ENCODE measurements around the gene KCNIP1. TPM values are rescaled to one million over a fixed set of nuclear protein-coding genes. Genes with fewer than 3 reads are reported as not detected.

KCNIP1 gene
- total RNA-seq, 1 donor from 2014 or later, result 20.8 TPM

Other genes with a start within 250 kb of the KCNIP1 start
- gene LCP2, start 206.2 kb upstream of the KCNIP1 start, total RNA-seq, result 2.4 TPM in 1 of 2 replicates, not detected in the other
- gene KCNMB1, start 114.7 kb upstream of the KCNIP1 start, total RNA-seq, result not detected in 2 replicates

Data from dermis blood vessel endothelial cell (primary cell).